HG02588 (cell line): Measurements from ENCODE around the gene CCND2.

Experiments used
- ATAC-seq: cut with Tn5 transposase; IDR thresholded peaks from one replicate; pipeline ENCODE4 v1.9.1; 2021; ENCODE audit warnings: mild to moderate bottlenecking, moderate library complexity; ENCODE audit not compliant: unreplicated experiment

CCND2 gene

GRCh38 chr12:4275870-4276301 lies 2.3 kb downstream of the CCND2 start:
- ATAC-seq, result no peak

GRCh38 chr12:4276524-4277204 lies 3.1 kb downstream of the CCND2 start:
- ATAC-seq, result no peak

- ATAC-seq, result no peak
Measured at GRCh38 chr12:4277205-4277543, 3.6 kb downstream of the CCND2 start.

DNA sequence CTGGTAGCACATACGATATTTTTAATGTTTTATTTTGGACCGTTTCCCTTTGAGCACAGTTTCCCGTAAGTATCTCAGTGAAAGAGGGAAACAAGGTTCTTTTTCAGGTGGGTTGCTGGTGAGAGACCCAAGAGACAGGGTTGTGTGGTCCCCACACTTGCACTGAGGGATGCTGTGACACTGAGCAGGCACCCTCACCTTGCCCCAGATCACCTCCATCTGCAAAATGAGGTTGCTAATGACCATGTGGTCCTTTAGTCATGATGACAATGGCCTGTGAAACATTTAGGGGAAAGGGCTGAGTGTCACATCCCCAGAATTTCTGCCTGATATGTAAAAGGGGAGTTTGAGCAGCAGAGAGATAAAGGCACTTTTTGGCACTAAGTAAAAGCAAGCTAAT lies 4.3 kb downstream of the CCND2 start:
- no peak for ATAC-seq

DNA sequence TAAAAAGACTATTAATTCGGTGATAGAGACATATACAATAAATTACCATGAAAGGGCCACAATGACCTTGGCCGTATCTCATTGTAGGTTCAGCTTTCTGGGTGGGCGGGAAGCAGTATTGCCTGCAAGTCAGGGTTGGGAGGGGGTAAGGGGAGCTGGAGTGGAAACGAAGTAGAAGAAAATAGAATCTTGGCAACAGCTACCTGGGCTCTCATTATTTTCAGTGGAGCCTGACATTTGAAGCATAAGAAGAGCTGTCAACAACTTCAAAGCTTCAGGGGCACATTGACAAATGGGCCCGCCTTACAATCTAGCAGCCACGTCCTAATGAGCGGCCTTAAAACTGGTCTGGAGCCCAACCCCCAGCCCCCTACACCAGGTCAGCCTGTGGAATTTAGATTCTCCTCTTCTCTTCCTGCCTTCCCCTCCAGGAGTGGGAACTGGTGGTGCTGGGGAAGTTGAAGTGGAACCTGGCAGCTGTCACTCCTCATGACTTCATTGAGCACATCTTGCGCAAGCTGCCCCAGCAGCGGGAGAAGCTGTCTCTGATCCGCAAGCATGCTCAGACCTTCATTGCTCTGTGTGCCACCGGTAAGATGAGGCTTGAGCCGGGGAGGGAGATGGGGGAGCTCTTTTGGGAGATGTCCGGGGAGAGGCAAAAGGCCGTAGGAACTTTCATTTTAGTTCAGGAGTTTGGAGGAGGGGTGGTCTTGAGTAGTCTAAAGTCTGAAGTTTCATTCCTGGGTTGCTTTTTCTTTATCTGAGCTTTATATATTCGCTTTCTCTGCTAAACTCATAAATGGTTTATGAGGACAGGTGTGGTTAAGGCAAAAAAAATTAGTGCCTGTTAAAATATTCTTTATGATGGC lies 5.0 kb downstream of the CCND2 start:
- ATAC-seq, result no peak

DNA sequence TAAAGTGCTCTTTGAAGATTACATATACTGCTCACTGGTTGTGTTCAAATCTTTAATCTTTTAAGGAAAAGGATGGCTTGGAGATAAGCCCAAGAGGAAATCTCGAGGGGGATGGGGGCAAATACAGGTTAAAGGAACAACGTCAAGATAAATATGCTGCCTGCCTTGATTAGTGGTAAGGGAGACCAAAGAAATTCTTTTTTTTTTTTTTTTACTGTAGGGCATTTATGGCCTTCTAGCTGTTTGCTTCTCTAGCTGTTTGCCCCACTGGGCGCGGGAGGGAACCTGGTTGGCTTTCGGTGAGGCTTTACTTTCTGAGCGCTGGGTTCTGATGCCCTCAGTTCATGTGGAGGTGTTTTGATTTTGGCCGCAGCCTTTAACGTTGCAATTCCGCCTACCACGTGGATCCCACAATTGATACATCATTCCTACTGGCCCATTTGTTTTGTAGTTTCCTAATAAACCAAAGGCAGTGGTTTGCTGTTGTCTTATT lies 5.7 kb downstream of the CCND2 start:
- no peak for ATAC-seq

DNA sequence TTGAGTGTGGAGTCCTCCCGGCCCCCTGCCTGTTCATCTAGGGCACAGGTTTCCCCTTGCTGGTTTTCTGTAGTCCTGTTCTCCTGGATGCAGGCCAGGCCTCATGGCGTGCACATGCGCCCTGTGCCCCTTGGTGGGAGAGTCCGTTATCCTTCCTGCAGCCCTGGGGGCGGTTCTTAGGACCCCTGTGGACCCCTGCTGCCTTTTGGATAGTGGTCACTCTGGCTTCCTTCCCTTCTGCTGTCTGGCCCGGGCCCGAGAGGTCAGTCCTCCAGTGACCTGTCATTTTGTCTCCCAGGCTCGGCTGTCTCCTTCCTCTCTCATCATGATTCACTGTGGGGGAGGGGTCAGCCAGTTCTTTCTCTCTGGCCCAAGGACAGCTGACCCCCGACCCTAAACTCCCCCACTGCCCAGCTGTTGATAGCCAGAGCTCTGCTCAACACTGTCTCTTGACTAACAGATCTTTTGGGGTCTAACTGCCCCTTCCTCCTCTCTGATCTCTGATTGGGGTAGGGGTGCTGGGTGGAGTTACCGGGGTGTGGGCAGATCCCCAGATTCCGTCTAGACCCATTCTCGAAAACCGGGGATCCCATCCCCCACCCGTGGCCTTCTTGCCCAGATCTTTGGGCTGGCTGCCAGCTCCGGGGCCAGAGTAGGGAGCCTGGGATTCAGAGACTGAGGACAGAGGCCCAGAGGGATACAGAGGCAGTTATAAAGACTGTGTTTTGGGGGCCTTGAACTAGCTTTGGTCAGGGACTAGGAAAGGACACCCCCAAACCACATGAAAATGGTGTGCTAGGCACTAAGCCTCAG lies 7.0 kb downstream of the CCND2 start:
- ATAC-seq, result no peak

GRCh38 chr12:4281173-4281654 lies 7.7 kb downstream of the CCND2 start:
- no peak for ATAC-seq

DNA sequence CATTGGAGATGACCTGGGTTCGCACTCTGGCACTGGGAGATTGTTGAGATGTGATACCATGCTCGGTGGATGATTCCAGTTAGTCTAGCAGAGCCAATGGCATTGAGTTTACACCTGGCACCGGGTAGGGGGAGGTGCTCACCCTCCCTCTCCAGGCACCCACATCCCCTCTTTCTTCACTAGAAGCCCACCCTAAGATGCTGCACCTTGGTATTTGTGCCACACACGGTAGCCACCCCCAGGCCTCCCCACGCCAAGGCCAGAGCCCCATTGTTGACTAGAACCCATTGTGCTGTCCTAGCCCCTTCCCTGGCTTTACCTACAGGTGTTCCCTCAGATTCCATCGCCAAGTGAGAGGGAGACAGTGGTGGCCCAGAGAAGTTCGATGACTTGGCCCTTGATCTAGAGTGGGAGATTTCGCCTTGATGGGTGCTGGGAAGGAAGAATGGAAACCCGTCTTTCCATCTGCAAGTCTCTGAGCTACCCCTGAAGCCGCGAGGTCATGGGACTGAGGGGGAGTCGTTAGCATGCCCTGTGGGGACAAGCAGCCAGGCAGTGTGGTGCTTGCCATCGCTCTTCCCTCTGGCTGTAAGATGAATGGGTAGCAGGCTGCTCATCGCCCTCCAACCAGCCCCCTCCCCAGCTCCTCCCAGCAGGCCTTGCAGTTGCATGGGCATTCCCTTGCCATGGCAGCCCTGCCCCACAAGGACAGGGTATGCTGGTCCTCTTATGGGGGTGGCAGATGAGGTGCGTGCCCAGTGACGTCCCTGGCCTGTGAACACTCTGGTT lies 8.7 kb downstream of the CCND2 start:
- ATAC-seq, result no peak

GRCh38 chr12:4282892-4283511 lies 9.4 kb downstream of the CCND2 start:
- ATAC-seq, result no peak

- no peak for ATAC-seq
Measured at GRCh38 chr12:4283512-4284255, 10.1 kb downstream of the CCND2 start.

DNA sequence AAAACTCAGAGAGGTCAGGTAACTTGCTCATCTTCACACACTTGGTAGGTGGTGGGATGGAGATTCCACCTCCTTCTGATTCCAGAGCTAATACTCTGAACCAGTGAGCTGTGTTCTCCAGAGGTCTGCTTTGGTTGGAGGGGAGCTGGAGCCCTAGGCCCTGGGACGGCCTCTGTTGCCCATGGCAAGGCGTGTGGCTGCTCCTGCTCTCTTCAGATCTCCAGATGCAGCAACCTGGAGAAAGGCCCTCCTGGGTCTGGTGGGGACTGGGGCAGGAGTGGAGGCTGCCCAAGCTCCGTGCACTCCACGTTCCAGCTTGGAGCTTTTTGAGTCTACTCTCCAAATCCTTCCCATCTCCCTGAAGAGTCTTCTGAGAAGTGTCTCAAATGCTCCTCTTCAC lies 10.7 kb downstream of the CCND2 start:
- ATAC-seq, result no peak

DNA sequence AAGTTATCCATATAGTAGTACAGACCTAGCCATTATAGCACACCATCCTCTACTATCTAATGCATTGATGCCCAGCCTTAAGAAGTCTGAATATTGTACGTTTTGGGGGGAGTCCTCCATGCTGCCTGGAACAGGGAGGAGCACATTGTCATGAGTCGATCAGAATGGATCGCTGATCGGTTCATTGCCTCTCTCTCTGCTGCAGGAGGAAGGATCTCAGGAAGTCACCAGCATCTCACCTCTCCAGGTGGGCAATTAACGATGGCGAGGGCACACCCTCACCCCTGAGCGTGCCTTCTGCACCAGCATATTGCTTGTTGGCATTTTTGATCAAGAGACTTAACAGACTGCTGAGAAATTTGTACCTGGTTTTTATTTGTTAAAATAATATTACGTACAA lies 11.5 kb downstream of the CCND2 start:
- ATAC-seq, result no peak

- ATAC-seq, result no peak
Measured at GRCh38 chr12:4286228-4286627, 12.7 kb downstream of the CCND2 start.

GRCh38 chr12:4286771-4287317 lies 13.3 kb downstream of the CCND2 start:
- ATAC-seq, result no peak

DNA sequence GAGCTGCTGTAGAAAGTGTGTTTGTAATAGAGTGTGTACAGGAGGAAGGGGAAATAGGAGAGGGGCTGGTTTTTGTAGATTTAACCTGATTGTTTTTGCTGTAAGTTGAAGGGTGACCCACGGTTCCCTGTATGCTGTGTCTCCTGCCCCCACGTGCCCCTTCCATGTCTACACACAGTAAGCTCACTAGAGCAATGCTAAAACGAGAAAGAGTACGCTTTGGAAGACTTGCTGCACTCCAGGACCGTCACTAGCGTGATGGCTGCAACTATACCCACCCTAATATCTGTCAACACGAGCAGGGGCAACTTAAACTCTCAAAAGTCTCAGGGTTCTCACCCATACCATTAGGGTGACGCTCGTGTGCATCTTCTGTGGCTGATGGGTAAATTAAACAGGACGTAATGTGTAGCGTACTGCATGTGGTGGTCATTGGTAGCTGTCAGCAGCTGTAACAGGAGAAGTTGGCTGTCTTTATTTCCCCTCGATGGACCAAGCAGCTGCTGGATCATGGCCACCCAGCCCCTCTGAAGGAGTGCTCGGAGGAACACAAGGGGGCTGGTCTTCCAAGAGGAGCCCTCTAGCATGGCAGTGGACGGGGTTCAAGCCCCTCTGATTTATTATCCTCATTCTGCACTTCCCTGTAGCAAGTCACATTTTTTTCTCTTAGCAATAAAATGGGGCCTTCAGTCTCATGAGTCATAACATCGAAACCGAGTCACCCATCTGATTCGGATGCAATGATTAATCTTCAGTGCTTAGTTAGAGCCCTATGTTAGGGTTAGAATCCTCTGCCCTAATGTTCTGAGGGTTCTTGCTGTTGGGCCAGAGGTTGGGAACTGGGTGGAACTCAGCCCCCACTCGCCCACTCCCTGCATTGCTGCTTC lies 14.0 kb downstream of the CCND2 start:
- no peak for ATAC-seq

GRCh38 chr12:4288296-4289131 lies 15.0 kb downstream of the CCND2 start:
- ATAC-seq, result no peak
